ENCODE data around the gene HMCN1. TPM values are rescaled to one million over a fixed set of nuclear protein-coding genes. Genes with fewer than 3 reads are reported as not detected.

Gene HMCN1
- total RNA-seq, 1 donor from 2014 or later: 80.0 TPM

DNA sequence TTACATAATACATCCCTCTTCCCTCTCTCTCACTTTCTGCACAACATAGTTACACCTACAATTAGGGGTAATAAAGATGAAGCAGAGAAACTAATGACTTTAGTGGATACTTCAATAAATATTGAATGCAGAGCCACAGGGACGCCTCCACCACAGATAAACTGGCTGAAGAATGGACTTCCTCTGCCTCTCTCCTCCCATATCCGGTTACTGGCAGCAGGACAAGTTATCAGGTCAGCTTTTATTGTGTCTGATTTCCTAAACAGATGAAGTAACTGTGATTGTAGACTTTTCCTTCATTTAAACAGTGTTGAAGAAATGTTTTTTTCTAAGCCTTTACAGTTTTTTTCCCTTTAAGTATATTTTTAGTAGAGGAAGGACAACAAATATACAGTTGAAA is 359.2 kb downstream of the HMCN1 start:
- DNase-seq (ENCODE audit: low spot score): no peak
- Mint-ChIP-seq H3K36me3 (ENCODE audit: low read depth) (peaks cover 12% of the 10 kb centered on the region), H3K27ac (ENCODE audit: unreplicated experiment) (no peak overlapping the region), H3K4me1 (ENCODE audit: low read depth) (peaks cover 21% of the 10 kb centered on the region), H3K4me3 (ENCODE audit: unreplicated experiment) (no peak overlapping the region), H3K27me3 (ENCODE audit: low read depth) (no peaks in the 10 kb centered on the region), H3K9me3 (ENCODE audit: low read depth) (no peaks in the 10 kb centered on the region)
- TF ChIP-seq, protein P1, sequence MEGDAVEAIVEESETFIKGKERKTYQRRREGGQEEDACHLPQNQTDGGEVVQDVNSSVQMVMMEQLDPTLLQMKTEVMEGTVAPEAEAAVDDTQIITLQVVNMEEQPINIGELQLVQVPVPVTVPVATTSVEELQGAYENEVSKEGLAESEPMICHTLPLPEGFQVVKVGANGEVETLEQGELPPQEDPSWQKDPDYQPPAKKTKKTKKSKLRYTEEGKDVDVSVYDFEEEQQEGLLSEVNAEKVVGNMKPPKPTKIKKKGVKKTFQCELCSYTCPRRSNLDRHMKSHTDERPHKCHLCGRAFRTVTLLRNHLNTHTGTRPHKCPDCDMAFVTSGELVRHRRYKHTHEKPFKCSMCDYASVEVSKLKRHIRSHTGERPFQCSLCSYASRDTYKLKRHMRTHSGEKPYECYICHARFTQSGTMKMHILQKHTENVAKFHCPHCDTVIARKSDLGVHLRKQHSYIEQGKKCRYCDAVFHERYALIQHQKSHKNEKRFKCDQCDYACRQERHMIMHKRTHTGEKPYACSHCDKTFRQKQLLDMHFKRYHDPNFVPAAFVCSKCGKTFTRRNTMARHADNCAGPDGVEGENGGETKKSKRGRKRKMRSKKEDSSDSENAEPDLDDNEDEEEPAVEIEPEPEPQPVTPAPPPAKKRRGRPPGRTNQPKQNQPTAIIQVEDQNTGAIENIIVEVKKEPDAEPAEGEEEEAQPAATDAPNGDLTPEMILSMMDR (IDR thresholded peaks at IDR 0.05): no peak

DNA sequence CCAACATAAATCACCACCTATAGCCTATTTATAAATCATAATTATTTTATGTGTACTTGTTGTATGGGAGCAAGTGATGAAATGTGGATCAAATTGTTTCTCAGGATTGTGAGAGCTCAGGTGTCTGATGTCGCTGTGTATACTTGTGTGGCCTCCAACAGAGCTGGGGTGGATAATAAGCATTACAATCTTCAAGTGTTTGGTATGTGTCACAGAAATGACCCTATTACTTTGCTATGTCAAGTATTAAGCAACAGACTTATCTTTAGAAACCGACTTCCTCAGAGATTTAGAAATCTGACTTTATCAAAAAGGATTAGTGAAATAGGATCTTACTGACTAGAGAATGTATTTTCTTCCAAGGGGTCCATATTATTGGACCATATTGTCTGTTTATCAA is 360.0 kb downstream of the HMCN1 start:
- no peaks in the 10 kb centered on the region for H3K9me3 Mint-ChIP-seq (ENCODE audit: low read depth)
- no peaks in the 10 kb centered on the region for H3K27me3 Mint-ChIP-seq (ENCODE audit: low read depth)
- H3K4me1 Mint-ChIP-seq (ENCODE audit: low read depth): peaks cover 27% of the 10 kb centered on the region
- H3K4me3 Mint-ChIP-seq (ENCODE audit: unreplicated experiment): no peak overlapping the region
- peak overlapping the region; percentile 63 for H3K27ac Mint-ChIP-seq (ENCODE audit: unreplicated experiment)
- peaks cover 14% of the 10 kb centered on the region for H3K36me3 Mint-ChIP-seq (ENCODE audit: low read depth)
- TF ChIP-seq, protein P1 (IDR thresholded peaks at IDR 0.05): no peak
- DNase-seq (ENCODE audit: low spot score): no peak

DNA sequence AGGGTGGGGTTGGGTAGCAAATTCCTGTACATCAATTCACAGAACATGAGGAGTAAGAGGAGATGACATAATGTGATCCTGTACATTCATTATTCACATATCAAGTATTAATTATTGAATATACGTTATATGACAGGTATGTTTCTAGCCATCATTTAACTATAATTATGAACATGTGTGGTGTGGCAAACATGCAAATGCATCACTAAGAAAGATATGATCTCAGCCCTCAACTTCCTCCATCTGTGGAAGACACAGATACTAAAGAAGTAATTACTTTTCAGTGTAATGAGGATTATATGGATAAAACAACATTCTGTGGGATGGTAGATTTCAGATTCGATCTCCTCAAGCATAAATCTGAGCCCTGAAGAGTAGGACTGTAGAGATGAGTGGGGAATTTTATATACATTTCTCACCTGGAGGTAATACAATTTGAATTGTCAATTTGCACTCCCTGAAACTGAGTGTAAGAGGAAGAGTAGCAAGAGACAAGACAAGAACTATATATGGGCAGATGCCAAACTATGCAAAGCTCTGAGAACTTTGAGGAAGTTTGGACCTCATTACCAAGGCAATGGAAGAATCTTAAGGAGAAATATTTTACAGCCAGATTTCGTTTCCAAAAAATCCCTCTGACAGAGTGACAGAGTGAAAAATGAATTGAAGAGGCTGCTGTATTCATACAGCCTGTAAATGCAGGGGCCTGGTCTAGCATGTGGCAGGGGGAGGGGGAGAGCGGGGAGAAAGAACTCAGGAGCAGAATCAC is 365.3 kb downstream of the HMCN1 start:
- H3K27me3 Mint-ChIP-seq (ENCODE audit: low read depth): no peaks in the 10 kb centered on the region
- H3K36me3 Mint-ChIP-seq (ENCODE audit: low read depth): peaks cover 10% of the 10 kb centered on the region
- H3K4me3 Mint-ChIP-seq (ENCODE audit: unreplicated experiment): no peak overlapping the region
- peaks cover 65% of the 10 kb centered on the region for H3K4me1 Mint-ChIP-seq (ENCODE audit: low read depth)
- no peak for DNase-seq (ENCODE audit: low spot score)
- no peak overlapping the region for H3K27ac Mint-ChIP-seq (ENCODE audit: unreplicated experiment)
- peaks cover 4% of the 10 kb centered on the region for H3K9me3 Mint-ChIP-seq (ENCODE audit: low read depth)
- TF ChIP-seq, protein P1 (IDR thresholded peaks at IDR 0.05): no peak

DNA sequence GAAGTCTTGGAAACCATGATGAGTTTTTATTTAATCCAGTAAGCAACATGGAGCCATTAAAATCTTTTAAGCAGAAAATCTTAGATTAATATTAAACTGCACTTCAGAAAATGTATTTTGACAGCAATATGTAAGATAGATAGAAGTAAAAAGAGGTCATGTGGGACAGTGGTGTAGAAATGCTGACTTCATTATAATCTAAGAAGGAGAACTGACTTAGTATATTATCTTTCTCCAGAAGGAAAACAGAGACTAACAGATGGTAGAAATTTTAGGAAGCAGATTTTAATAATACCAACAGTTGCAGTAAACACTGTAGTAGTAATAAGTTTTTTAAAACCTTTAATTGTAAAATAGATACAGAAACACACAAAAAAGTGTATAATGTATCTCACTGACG is 367.9 kb downstream of the HMCN1 start:
- TF ChIP-seq, protein P1 (IDR thresholded peaks at IDR 0.05): no peak
- H3K4me1 Mint-ChIP-seq (ENCODE audit: low read depth): peaks cover 77% of the 10 kb centered on the region
- H3K27ac Mint-ChIP-seq (ENCODE audit: unreplicated experiment): peak overlapping the region; percentile 87

DNA sequence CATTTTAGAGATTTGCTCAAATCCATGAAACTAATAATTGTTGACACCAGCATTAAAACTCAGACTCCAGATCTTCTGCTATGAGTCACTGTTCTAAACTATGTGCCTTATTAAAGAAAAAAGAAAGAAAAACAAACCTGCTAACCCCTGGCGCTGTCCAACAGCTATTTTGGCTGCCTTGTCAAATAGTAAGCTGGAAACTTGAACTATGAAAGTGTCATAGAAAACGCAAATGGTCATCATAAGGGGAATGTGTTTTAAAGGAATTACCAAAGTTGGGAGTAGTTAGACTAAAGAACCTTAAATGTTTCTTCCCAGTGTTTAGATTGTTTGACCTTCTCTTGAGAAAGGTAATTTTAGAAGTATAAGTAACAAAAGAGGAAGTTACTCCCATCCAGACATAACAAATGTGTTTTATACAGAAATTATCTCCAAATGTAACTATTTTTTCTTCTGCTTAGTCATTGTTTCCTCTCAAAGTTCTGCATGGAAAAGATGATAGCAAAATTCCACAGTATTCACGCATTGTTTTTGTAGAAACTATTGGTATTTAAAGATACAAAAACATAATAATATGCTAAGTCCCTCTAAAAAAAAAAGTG is 368.5 kb downstream of the HMCN1 start:
- H3K9me3 Mint-ChIP-seq (ENCODE audit: low read depth): peaks cover 4% of the 10 kb centered on the region
- H3K27me3 Mint-ChIP-seq (ENCODE audit: low read depth): no peaks in the 10 kb centered on the region
- no peak overlapping the region for H3K4me3 Mint-ChIP-seq (ENCODE audit: unreplicated experiment)
- peak overlapping the region; percentile 87 for H3K27ac Mint-ChIP-seq (ENCODE audit: unreplicated experiment)
- TF ChIP-seq, protein P1 (IDR thresholded peaks at IDR 0.05): no peak
- H3K36me3 Mint-ChIP-seq (ENCODE audit: low read depth): peaks cover 13% of the 10 kb centered on the region
- DNase-seq (ENCODE audit: low spot score): no peak
- peaks cover 77% of the 10 kb centered on the region for H3K4me1 Mint-ChIP-seq (ENCODE audit: low read depth)

More for the DNA sequence above, 367.9 kb downstream of the HMCN1 start:
- peaks cover 12% of the 10 kb centered on the region for H3K36me3 Mint-ChIP-seq (ENCODE audit: low read depth)
- H3K4me3 Mint-ChIP-seq (ENCODE audit: unreplicated experiment): no peak overlapping the region
- no peak for DNase-seq (ENCODE audit: low spot score)
- H3K27me3 Mint-ChIP-seq (ENCODE audit: low read depth): no peaks in the 10 kb centered on the region
- H3K9me3 Mint-ChIP-seq (ENCODE audit: low read depth): peaks cover 4% of the 10 kb centered on the region

Measured in chondrocyte (in vitro differentiated cells).